ENCODE results near the gene BLVRA. TPM values are rescaled to one million over a fixed set of nuclear protein-coding genes. Genes with fewer than 3 reads are reported as not detected.

The BLVRA gene
- total RNA-seq, 1 donor = 20.6 TPM

GRCh38 chr7:43767311-43767710 is 8.8 kb downstream of the BLVRA start:
- Histone ChIP-seq H3K36me3 (ENCODE audit: insufficient read depth, low read length) (no peaks in the 10 kb centered on the region), H3K4me1 (ENCODE audit: insufficient read depth, low read length) (peaks cover 14% of the 10 kb centered on the region), H4K20me1 (ENCODE audit: insufficient read depth, low read length) (peaks cover 8% of the 10 kb centered on the region), H3K4me2 (ENCODE audit: insufficient read depth, low read length) (no peak overlapping the region), H3K27me3 (ENCODE audit: insufficient read depth, low read length) (no peaks in the 10 kb centered on the region), H3K27ac (ENCODE audit: low read depth, low read length) (no peak overlapping the region), H3K9me3 (ENCODE audit: low read depth, low read length) (no peaks in the 10 kb centered on the region), H2AFZ (ENCODE audit: low read length) (no peak overlapping the region), H3K79me2 (ENCODE audit: insufficient read depth, low read length) (peaks cover 3% of the 10 kb centered on the region), H3K4me3 (ENCODE audit: insufficient read depth, low read length) (no peak overlapping the region)
- TF ChIP-seq, protein P1, sequence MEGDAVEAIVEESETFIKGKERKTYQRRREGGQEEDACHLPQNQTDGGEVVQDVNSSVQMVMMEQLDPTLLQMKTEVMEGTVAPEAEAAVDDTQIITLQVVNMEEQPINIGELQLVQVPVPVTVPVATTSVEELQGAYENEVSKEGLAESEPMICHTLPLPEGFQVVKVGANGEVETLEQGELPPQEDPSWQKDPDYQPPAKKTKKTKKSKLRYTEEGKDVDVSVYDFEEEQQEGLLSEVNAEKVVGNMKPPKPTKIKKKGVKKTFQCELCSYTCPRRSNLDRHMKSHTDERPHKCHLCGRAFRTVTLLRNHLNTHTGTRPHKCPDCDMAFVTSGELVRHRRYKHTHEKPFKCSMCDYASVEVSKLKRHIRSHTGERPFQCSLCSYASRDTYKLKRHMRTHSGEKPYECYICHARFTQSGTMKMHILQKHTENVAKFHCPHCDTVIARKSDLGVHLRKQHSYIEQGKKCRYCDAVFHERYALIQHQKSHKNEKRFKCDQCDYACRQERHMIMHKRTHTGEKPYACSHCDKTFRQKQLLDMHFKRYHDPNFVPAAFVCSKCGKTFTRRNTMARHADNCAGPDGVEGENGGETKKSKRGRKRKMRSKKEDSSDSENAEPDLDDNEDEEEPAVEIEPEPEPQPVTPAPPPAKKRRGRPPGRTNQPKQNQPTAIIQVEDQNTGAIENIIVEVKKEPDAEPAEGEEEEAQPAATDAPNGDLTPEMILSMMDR (IDR thresholded peaks at IDR 0.05; ENCODE audit: extremely low read depth, low read depth, low read length) = no peak
- DNase-seq (ENCODE audit: insufficient read length, low spot score, missing footprints) = peak; percentile 26

GRCh38 chr7:43768201-43768886 is 9.9 kb downstream of the BLVRA start:
- H3K79me2 ChIP-seq (ENCODE audit: insufficient read depth, low read length) = no peaks in the 10 kb centered on the region
- H2AFZ ChIP-seq (ENCODE audit: low read length) = no peak overlapping the region
- peaks cover 13% of the 10 kb centered on the region for H3K4me1 ChIP-seq (ENCODE audit: insufficient read depth, low read length)
- no peaks in the 10 kb centered on the region for H3K9me3 ChIP-seq (ENCODE audit: low read depth, low read length)
- TF ChIP-seq, protein P1 (IDR thresholded peaks at IDR 0.05; ENCODE audit: extremely low read depth, low read depth, low read length) = no peak
- H3K36me3 ChIP-seq (ENCODE audit: insufficient read depth, low read length) = no peaks in the 10 kb centered on the region
- no peak overlapping the region for H3K4me2 ChIP-seq (ENCODE audit: insufficient read depth, low read length)
- peaks cover 8% of the 10 kb centered on the region for H4K20me1 ChIP-seq (ENCODE audit: insufficient read depth, low read length)
- no peak for DNase-seq (ENCODE audit: insufficient read length, low spot score, missing footprints)
- H3K4me3 ChIP-seq (ENCODE audit: insufficient read depth, low read length) = no peak overlapping the region
- H3K27ac ChIP-seq (ENCODE audit: low read depth, low read length) = no peak overlapping the region
- no peaks in the 10 kb centered on the region for H3K27me3 ChIP-seq (ENCODE audit: insufficient read depth, low read length)

- H2AFZ ChIP-seq (ENCODE audit: low read length) = no peak overlapping the region
- H3K79me2 ChIP-seq (ENCODE audit: insufficient read depth, low read length) = no peaks in the 10 kb centered on the region
- H4K20me1 ChIP-seq (ENCODE audit: insufficient read depth, low read length) = peaks cover 8% of the 10 kb centered on the region
- TF ChIP-seq, protein P1 (IDR thresholded peaks at IDR 0.05; ENCODE audit: extremely low read depth, low read depth, low read length) = no peak
- H3K4me2 ChIP-seq (ENCODE audit: insufficient read depth, low read length) = no peak overlapping the region
- no peaks in the 10 kb centered on the region for H3K9me3 ChIP-seq (ENCODE audit: low read depth, low read length)
- peaks cover 8% of the 10 kb centered on the region for H3K4me1 ChIP-seq (ENCODE audit: insufficient read depth, low read length)
- no peaks in the 10 kb centered on the region for H3K36me3 ChIP-seq (ENCODE audit: insufficient read depth, low read length)
- no peaks in the 10 kb centered on the region for H3K27me3 ChIP-seq (ENCODE audit: insufficient read depth, low read length)
- H3K4me3 ChIP-seq (ENCODE audit: insufficient read depth, low read length) = no peak overlapping the region
- DNase-seq (ENCODE audit: insufficient read length, low spot score, missing footprints) = no peak
- no peak overlapping the region for H3K27ac ChIP-seq (ENCODE audit: low read depth, low read length)
Measured at GRCh38 chr7:43768887-43769272, 10.4 kb downstream of the BLVRA start.

DNA sequence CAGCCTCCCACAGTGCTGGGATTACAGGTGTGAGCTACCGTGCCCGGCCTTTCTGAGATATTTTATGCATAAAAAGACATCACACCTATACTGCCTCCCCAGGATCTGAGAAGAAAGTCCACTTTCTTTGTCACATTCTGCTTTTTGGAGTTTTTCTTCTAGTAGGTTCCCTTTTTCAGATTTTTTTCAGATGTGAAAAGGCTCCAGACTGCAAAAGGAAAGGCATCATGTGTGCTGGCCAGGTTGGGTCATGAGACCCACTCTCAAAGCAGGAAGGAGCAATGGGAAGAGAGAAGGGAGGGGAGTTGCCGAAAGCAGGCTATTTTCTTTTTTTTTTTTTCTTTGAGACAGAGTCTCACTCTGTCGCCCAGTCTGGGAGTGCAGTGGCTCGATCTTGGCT is 10.8 kb downstream of the BLVRA start:
- H3K4me2 ChIP-seq (ENCODE audit: insufficient read depth, low read length) = no peak overlapping the region
- H3K36me3 ChIP-seq (ENCODE audit: insufficient read depth, low read length) = no peaks in the 10 kb centered on the region

More for the DNA sequence above, 10.8 kb downstream of the BLVRA start:
- H3K27ac ChIP-seq (ENCODE audit: low read depth, low read length) = no peak overlapping the region
- no peaks in the 10 kb centered on the region for H3K79me2 ChIP-seq (ENCODE audit: insufficient read depth, low read length)
- H3K4me1 ChIP-seq (ENCODE audit: insufficient read depth, low read length) = peaks cover 8% of the 10 kb centered on the region
- no peak overlapping the region for H3K4me3 ChIP-seq (ENCODE audit: insufficient read depth, low read length)
- H3K9me3 ChIP-seq (ENCODE audit: low read depth, low read length) = no peaks in the 10 kb centered on the region
- DNase-seq (ENCODE audit: insufficient read length, low spot score, missing footprints) = no peak
- TF ChIP-seq, protein P1 (IDR thresholded peaks at IDR 0.05; ENCODE audit: extremely low read depth, low read depth, low read length) = no peak
- no peaks in the 10 kb centered on the region for H3K27me3 ChIP-seq (ENCODE audit: insufficient read depth, low read length)
- H4K20me1 ChIP-seq (ENCODE audit: insufficient read depth, low read length) = peaks cover 8% of the 10 kb centered on the region
- no peak overlapping the region for H2AFZ ChIP-seq (ENCODE audit: low read length)

Measured in osteoblast (primary cell).